IPS DF 19.7 (cell line): ENCODE measurements around the gene PLD2.
"Not testable (repeated sequence)": the region's sequence is repeated elsewhere in the genome, so short reads cannot be mapped to it uniquely, and the experiment has no call there.

Experiments
- DNase-seq: peaks from one replicate; pipeline ENCODE4 v3.0.0-alpha.2; 2013; ENCODE audit warnings: low read depth, low spot score

The PLD2 gene

DNA sequence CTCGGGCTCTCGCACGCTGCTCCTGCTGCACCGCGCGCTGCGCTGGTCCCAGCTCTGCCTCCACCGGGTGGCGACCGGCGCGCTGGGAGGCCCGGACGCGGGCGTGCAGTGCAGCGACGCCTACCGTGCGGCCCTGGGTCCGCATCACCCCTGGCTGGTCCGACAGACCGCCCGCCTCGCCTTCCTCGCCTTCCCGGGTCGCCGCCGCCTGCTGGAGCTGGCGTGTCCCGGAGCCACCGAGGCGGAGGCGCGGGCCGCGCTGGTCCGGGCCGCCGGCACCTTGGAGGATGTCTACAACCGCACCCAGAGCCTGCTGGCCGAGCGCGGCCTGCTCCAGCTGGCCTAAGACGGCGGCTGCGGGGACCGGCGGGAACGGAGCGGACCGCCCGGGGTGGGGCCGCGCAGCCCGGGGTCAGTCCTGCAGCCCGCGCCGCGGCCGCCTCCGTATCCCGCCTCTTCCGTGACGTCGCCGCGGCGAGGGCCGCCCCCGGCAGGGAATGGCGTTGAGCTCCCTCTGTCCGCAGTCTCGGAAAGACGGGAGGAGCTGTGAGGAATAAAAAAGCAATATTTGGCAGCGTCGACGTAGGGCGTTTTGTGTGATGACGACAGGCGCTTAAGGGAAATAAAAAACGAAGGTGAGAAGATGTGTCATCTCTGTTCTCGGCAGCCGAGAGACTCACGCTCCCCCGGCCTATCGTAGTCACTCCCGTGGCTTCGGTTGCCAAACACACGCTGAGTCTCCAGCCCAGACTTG, 16.8 kb upstream of the PLD2 start:
- no peak for DNase-seq

DNA sequence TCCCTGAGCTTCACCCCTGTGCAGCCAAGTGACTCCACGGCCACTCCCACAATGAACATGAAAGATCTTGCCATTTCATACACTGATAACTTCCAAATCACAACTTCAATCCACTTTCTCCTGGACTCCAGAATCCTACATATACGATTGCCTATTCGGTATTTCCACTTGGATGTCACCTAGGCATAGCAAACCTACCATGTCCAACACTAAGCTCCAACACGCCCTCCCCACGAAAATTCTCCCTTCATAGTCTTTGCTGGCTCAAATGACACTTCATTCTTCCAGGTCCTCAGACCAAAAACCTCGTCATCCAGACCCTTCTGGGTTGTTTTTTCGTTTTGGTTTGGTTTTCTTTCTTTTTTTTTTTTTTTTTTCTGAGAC, 16.3 kb upstream of the PLD2 start:
- no peak for DNase-seq

DNA sequence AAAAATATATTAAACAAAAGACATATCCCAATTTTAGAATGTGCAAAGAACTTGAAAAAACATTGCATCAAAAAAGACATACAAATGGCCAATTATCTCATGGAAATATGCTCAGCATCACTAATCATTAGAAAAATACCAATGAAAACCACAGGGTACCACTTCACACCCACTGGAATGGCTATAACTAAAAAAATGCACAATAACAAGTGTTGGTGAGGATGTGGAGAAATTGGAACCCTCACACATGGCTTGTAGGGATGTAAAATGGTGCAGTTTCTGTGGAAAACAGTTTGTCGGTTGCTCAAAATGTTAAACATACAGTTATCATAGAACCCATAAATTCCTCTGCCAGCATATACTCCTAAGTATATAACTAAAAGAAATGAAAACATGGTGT, 11.8 kb upstream of the PLD2 start:
- DNase-seq: no peak

DNA sequence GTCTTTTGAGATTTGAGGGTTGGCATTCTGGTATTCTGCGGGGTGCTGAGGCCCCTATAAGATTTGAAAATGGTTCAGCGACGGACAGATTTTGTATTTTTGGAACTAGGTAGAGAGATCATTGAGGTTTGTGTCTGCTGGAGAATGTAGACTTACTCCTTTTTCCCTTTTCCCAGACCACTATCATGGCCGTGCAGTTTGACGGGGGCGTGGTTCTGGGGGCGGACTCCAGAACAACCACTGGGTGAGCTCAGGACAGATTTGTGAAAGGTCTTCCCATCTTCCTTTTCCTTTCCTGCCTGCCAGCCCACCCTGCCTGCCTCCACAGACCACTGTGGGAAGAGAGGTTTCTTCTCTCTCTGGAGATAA, 10.4 kb upstream of the PLD2 start:
- DNase-seq: no peak

DNA sequence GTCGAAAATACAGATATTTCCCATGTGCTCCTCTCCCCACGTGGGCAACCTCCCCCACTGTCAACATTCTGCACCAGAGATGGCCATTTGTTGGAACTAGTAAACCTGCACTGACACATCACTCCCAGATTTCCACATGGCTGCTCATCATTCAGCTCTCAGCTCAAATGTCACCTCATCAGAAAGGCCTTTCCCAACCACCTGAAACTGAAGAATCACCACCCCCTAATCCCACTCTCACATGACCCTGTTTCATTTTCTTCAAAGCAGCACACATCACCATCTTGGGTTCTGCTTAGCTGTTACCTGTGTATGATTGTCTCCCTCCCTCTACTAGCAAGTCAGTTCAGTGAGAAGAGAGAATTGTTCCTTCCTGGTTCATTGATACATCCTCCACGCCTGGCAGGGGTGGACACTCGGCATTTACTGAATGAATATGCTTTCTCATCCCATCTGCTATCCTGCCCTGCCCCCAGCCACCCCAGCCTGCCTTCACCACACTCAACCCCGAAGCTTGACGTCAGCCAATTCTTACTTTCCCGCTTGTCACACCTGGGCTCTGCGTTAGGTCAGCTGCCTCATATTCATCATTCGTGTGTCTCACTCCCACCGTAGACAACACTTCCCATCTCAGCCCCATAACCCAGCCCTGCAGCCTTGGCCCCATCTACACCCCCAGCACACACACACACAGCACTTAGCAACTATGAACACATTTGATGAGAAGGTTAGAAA, 6.3 kb upstream of the PLD2 start:
- DNase-seq: no peak

DNA sequence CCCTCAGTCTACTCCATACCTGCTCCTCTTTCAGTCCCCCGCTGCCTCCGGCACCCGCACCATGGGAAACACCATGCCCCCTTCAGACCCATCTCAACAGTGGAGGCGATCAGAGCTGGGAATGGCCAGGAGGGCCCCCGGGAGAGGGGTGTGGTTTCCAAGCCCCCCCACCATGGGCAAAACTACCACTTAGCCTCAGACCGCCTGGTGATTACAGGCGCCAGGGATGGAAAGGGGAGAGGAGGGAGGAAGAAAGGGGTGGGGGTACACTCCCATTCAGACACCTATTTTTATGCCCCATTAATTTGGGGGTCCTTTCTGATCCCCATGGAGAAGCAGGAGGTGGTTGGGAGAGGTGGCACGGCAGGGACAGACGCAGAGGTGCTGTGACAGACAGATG, 4.7 kb upstream of the PLD2 start, which contains the start of gene C17orf114:
Gene C17orf114 (minus strand): TSS at position 101 of the 400 bp plus-strand sequence.
- DNase-seq: no peak

DNA sequence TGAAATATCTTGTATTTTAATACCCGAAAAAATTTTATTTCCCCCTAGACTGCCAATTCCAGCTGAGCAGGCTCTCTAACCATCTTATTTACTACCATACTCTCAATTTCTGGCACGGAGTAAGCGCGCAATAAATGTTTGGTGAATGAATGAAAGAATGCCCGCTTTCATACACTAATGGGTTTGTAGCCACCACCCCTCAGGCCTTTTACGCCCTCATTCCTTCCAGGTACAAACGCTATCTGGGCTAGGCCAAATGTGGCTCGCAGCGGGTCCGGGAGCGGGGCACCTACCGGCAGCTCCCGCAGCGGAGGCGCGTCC, 536 bp upstream of the PLD2 start:
- no peak for DNase-seq

DNA sequence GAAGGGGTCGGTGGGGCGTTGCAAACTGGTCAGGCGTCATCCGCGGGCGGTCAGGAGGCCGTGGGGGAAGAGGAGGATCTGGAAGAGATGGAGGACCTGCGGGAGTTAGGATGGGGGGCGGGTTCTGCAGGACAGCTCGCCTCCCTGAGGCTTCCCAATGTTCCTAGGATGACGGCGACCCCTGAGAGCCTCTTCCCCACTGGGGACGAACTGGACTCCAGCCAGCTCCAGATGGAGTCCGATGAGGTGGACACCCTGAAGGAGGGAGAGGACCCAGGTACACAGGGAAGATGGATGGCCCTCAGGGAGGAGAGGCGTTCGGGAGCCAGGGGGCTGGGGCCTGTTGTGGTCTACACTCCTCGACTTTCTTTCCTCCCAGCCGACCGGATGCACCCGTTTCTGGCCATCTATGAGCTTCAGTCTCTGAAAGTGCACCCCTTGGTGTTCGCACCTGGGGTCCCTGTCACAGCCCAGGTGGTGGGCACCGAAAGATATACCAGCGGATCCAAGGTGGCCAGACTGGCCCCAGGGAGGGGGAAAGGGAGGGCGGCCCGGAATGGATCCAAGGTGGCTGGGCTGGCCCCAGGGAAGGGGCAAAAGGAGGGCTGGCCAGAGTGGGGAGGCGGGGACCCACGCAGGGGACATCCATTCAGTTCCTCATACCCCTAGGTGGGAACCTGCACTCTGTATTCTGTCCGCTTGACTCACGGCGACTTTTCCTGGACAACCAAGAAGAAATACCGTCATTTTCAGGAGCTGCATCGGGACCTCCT, 839 bp downstream of the PLD2 start:
- no peak for DNase-seq

DNA sequence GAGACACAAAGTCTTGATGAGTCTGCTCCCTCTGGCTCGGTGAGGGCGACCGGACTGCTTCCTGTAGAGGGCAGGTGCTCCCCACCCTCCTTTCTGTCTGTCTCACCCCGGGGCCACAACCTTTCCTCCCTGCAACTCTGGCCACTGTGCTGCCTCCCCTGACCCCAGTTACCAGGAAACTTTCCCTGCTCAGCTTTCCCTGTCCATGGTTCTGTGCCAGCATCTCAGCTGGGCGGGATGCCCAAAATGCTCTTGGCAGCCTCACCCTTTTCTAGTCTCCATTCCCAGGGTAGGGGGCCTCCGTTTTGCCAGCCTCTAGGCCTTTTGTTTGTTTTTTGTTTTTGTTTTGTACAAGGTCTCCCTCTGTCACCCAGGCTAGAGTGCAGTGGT, 1.4 kb downstream of the PLD2 start:
- no peak for DNase-seq

DNA sequence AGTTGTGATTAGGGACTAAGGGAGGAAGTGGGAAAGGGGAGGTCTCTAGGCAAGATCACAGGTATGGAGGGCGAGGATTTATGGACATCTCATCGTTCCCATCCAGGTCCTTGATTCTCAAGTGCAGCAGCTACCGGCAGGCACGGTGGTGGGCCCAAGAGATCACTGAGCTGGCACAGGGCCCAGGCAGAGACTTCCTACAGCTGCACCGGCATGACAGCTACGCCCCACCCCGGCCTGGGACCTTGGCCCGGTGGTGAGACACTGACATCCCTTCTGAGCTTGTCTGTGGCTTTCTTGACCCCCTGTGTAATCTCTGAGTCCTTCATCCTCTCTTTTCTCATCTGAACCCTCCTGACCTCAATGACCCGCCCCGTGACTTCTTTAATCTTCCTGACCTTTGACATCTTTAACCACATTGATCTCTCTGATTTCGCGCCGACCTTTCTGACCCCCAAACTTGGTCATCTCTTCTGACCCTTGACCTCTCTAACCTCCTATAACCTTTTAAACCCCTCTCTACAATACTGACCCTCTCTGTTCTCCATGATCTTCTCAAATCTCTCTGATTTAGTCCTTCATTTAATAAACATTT, 3.8 kb downstream of the PLD2 start:
- DNase-seq: no peak

DNA sequence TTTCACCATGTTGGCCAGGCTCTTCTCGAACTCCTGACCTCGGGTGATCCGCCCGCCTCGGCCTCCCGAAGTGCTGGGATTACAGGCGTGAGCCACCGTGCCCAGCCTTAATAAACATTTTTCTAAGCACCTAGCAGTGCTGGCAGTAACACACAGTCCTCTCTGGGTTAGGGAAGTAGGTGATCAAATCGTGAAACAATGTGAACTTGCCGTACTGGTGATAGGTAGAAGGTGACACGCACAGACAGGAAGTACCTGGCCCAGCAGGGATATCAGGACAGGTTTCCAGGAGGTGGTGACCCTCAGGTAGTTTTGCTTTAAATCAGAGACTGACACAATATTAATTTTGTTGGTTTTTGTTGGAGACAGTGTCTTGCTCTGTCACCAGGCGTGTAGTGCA, 4.5 kb downstream of the PLD2 start:
- DNase-seq: no peak

DNA sequence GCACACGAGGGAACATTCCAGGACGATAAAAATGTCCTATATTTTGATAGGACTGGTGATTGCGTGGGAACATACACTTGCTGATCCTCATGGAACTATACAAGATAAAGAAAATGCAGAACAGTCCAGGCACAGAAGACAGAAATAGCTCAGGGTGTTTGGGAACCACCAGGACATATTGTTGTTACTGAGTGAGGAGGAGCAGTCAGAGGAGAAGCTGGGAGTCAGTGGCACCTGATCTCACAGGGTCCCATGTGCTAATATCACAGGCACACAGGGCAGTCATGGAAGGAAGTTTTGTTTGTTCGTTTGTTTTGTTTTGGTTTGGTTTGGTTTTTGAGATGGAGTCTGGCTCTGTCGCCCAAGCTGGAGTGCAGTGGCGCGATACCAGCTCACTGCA, 5.7 kb downstream of the PLD2 start:
- no peak for DNase-seq

DNA sequence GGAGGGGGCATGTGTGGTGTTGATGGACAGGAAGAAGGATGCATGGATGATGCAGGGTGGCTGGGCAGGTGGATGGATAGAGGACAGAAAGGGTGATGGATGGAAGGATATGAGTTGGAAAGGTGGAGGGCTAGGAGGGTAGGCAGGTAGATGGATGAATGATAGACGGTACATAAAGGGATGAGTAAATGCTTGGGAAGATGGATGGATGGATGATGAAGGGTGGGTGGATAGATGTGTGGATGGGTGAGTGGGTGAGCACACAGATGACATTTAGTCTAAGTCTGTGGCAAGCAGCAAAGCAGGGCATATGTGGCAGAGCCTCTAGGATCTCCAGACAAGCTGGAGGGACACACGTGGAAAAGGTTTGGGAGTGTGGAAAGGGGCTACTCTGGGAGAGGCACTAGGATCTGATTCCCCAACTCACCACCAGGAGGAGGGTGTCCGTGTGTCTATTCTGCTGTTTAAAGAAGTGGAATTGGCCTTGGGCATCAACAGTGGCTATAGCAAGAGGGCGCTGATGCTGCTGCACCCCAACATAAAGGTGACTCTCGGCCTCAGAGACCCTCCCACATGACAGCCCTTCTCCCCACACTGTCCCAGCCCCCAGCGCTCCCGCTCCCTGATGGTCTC, 8.2 kb downstream of the PLD2 start:
- no peak for DNase-seq

DNA sequence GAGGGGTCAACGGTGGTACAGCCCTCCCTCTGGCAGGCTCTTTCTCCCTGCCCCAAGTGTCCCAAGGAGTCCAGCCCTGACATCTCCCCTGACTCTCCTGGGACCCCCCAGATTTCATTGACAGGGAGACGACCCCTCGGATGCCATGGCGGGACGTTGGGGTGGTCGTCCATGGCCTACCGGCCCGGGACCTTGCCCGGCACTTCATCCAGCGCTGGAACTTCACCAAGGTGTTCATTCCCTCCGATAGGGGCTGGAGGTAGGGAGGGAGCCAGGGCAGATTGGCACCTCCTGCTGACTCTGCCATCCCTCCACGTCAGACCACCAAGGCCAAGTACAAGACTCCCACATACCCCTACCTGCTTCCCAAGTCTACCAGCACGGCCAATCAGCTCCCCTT, 9.9 kb downstream of the PLD2 start:
- DNase-seq: no peak

DNA sequence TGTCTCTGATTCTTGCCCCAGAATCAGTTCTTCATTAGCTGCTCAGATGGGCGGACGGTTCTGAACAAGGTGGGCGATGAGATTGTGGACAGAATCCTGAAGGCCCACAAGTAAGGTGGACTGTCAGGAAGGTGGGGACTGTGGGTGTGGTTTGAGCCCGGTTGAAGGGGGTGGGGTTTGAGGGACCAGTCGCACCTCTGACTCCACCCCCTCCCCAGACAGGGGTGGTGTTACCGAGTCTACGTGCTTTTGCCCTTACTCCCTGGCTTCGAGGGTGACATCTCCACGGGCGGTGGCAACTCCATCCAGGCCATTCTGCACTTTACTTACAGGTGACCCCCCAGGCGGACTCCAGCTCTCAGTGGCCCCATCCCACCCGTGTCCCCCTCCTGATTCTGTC, 11.3 kb downstream of the PLD2 start:
- DNase-seq: no peak

DNA sequence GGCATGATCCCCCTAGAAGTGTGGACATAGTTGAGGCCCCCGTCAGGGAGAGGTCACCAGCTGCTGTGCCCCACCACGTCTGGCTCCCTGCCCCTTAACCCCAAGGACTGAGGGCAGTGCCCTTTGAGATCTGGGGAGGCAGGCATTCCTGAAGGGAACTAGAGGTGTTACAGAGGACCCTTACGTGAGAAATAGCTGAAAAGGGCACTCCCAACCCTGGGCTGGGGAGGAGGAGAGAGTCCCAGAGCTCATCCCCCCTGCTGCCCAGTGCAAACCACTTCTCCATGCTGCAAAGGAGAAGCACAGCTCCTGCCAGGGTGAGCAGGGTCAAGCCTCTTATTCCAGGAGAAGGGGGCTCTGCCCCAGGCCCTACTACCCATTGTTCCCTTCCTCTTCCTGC, 15.9 kb downstream of the PLD2 start:
- DNase-seq: no peak

DNA sequence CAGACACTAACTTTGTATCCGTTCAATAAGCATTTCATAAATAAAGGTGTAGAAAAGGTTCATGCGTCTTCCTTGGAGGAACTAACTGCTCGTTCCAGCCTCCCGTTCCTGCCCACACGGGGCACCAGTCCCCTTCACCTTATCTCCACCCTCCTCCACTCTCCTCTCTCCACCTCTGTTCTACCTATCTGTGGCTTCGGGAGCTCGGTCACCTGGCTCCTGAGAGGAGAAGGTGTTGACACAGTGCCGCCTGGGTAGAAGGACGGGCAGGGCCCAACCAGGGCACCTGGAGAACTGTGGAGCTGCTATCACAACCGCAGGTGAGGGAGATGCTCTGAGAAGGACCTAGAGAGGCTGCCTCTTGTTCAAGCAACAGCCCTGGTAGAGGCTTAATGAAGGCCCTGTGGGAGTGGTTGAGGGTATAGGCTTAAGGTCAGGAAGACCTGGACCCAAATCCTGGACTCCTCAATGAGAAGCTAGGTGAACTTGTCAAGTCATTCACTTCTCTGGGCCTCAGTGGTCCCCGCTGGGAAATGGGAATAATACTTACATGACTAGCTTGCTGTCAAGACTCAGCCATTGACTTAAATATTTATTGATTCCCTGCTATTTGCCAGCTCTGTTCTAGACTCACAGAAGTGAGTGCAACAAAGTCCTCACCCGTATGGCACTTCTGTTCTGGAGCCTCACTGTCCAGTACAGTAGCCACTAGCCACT, 16.6 kb downstream of the PLD2 start:
- DNase-seq: no peak

DNA sequence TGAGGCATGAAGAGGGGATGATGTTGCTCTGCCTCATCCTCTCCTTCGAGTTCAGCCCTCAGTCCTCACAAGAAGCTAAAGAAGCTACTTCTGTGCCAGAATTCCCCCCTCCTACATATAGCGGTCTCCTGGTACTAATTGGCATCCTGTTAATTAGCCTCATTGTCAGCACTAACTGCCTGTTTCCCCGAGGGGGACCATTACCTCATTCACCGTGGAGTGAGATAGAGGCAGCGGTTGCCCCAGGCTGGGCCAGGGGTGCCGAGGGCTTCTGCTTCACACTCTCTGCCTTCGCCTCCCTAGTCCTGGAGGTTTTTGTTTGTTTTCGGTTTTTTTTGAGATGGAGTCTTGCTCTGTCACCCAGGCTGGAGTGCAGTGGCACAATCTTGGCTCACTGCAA, 20.4 kb downstream of the PLD2 start:
- no peak for DNase-seq

DNA sequence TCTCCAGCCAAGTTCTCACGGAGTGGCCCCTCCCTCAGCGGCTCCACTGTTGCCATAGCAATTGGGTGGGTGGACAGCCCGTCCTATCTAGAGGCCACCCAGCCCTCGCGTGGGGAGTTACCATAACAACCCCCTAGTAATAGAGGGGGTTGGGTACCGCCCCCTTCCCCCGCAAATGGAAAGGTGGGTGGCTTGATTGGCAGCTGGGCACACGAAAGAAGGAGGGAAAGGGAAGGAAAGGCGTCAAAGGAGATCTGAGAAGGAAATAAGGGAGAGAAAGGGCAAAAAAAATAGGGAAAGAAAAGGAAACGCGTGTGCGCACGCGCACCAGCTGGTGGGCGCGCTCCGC, 25.9 kb downstream of the PLD2 start:
- DNase-seq: not testable (repeated sequence)

DNA sequence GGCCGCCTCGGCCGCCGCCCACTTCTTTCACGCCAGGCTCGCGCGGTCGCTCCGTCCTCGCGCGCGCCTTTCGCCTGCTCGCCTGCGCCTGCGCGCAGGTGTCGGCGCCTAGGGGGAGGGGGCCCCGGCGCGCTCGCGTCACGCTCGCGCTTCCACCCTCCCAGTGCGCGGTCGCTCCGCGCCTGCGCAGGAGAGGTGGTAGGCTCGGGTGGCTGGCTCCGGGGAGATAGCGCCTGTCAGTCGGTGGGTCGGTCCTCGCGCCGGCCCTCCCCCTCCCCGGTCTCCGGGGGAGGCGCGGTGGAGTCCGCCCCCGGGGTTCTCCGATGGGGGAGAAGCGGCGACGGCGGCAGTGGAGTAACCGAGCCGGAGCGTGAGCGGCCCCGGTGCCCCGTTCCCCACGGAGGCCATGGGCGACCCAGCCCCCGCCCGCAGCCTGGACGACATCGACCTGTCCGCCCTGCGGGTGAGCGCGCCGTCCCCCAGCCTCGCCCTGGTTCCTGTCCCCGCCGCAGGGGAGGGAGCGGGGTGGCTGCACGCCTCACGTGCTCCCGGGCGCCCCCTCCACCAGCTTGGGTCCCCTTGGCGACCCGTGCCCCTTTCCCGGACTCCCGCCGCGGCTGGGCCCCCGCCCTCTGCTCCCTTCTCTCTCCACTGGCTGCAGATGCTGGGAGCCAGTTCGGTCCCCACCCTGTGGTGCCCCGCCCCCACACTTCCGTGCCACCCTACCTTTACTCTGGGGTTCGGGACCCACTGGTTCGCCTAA, 26.4 kb downstream of the PLD2 start, which contains the start of gene MINK1:
Gene MINK1 (plus strand): TSS at position 163 of the 763 bp plus-strand sequence. CDS start 244 bp downstream, at position 407.
- no peak for DNase-seq
